Activated CD4-positive, alpha-beta T cell treated with anti-CD3 and anti-CD28 coated beads, Interleukin-2, amount 50 U/mL, for 48 hours (primary cell): ENCODE data around the gene TNFAIP8L3.

Source experiments
- DNase-seq, 2 experiments: peaks; one replicate each; pipeline ENCODE4 v3.0.0-alpha.2; 2020

Gene TNFAIP8L3

GRCh38 chr15:51114437-51115119 is 19.9 kb upstream of the TNFAIP8L3 start:
- no peak for DNase-seq

- DNase-seq = no peak
Measured at GRCh38 chr15:51112078-51112477, 17.4 kb upstream of the TNFAIP8L3 start.

GRCh38 chr15:51111061-51111460 is 16.4 kb upstream of the TNFAIP8L3 start:
- DNase-seq = no peak

GRCh38 chr15:51110171-51110570 is 15.5 kb upstream of the TNFAIP8L3 start:
- DNase-seq = no peak

DNA sequence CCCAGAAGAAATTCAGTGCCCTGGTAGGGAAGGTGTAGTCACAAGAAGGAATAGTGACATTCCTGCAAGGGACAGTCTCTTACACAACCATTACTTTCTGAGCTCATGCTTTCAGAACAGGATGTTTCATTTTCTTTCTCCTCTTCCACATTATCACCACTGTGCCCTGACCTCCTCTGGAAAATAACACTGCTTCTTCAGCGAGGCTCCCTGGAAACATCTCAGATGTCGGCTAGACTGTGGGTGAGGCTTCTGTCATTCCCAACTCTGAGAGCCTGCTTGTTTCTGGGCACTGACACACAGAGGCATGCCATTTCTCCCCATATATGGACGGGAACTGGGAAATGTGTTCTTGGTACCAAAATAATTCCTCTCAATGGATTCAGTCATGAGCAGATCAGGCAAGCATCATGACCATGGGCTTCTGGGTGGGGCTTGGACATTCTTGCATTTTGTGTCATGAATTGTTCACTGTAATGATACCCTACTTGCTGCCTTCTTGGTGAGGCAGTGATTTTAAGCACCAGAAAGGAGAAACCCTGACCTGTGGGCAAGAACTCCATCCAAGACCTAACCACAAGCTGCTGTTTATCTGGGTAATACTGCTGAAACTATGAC is 14.3 kb upstream of the TNFAIP8L3 start:
- no peak for DNase-seq

- DNase-seq = no peak
Measured at GRCh38 chr15:51107612-51108011, 12.9 kb upstream of the TNFAIP8L3 start.

DNA sequence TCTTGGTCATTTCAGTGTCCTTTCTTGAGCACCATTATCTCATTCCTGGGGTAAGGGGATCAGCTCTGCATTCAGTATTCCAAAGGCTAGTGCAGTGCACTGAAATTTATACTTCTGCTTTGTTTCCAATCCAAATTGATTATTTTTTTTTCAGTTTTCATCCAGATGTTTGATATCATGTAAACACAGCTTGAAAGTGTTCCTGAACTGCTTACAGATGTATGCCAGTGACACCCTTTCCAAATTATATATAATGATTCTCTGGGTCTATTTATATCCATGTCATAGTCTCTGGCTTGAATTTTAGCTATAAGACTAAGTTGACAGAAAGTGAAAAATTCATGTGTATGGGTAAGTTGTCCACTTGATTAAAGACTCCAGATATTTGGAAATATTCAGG is 11.8 kb upstream of the TNFAIP8L3 start:
- no peak for DNase-seq

DNA sequence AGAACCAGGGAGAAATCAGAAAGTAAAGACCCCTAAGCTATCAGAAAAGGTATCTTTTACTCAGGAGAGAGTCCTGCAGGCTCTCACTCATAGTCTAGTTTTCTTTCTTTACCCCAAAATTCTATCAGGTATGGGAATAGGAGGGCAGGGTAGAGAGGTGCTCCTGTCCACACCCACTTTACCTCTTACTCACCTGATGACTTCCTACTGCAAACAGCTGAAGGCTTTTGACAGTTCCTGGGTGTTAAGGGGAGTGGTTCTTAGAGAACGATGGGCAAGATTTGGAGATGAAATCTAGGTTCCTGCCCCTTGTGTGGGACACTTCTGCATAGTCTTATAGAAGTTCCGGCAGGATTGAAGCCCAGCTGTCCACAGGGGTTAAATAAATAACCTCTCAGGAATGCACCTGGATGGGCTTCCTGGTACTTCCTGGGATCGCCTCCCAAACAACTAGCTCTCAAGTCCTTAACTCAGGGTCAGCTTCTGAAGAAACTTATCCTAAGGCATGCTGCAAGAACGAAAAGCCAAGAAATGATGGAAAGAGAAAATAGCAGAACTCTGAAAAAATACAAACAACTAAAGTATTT is 10.8 kb upstream of the TNFAIP8L3 start:
- no peak for DNase-seq

- DNase-seq = no peak
Measured at GRCh38 chr15:51104512-51104911, 9.8 kb upstream of the TNFAIP8L3 start.

DNA sequence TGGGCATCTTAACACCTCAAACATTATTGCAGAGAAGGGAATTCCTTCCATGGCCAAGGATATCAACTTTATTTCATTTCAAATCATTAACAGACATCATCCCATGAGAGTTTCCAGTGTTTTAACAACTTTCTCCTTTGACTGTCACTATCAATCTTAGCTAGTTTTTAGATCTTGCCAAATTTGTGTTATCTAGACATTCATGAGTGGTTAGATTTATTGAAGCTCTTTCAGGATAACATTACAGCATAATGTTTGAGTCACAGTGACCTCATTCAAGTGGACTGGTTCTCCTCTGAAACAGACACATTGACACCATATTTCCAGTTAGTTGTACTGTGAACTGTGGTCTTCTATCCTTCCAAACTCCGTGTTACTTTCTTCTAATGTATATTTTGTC is 8.6 kb upstream of the TNFAIP8L3 start:
- DNase-seq = no peak

DNA sequence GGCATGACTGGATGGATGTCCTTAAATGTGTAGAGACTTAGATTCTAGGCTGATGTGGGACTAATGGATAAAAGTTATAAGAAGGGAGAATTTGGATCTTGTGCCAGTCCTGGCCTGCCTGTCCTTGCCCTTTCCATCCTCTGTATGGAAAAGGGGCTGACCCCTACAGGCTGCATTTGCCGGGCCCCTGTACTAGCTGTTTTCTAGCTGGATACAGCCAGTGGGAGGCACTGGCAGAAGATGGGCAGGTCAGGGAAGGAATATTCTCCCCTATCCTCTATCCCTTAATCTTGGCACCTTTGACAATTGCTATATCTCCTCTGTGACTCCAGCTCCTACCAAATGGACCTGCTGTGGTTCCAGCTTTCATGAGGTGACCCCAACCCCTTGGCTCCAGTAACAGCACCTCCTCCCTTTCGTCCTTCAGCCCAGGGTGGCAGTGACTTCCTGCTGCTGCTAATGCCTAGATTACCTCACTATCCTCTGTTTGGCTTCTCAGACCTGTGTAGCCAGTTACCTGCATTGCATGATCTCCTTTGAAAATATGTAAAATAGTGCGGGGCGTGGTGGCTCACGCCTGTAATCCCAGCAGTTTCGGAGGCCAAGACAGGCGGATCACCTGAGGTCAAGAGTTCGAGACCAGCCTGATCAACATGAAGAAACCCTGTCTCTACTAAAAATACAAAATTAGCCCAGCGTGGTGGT is 6.2 kb upstream of the TNFAIP8L3 start:
- no peak for DNase-seq

DNA sequence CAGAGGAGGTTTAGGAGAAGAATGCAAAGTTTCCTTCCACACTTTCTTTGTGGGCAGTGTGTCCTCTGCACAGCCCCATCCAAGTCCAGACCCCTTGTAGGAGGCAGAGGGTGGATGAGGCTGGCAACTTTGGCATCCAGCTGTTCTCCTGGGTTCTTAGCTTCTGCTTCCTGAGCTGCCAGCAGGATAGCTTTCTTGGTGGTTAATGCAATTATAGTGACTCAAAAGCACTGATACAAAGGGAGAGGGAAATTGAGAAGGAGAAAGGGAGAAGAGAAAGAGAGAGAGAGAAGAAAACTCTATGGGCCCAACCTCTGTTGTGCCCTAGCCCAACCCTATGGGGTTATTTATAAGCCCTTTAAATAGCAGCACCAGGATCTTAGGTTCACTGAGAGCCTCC is 4.5 kb upstream of the TNFAIP8L3 start:
- DNase-seq = no peak

GRCh38 chr15:51098331-51098619 is 3.6 kb upstream of the TNFAIP8L3 start:
- no peak for DNase-seq

DNA sequence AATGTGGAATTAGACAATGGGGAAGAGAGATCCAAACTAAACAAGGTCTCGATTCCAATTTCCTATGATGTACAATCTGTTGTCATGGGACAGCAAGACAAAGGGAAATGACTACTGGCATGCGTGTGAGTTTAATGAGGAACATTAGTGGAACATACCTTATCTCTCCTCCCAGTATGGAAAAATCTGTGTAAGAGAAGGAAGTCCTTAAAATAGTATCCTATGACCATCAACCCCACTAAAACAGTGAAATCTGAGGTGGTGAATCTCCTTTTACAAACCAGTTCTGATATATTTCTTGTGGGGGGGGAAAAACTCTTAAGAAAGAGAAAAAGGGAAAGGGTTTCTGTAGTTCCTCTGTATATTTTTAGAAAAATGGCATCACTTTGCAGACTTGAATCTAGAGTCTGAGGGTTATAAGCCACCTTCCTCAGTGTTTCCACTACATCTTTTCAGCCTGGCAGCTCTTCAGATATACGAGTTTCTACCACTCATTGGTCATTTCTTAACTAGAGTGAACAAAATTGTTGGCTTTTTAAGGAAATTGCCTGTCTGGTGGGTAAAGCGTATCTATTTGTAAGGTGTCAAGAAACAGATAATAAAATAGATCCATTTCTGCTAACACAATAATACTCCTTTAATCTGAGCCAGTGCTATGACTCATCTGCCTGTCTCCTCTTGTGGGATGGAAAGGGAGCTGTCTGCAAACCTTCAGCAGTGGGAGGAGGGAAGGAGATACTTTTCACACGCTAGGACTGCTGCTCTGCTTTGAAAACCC is 3.0 kb upstream of the TNFAIP8L3 start:
- no peak for DNase-seq

- DNase-seq = no peak
Measured at GRCh38 chr15:51096976-51097375, 2.3 kb upstream of the TNFAIP8L3 start.

- DNase-seq = no peak
Measured at GRCh38 chr15:51095681-51096331, 1.1 kb upstream of the TNFAIP8L3 start.

DNA sequence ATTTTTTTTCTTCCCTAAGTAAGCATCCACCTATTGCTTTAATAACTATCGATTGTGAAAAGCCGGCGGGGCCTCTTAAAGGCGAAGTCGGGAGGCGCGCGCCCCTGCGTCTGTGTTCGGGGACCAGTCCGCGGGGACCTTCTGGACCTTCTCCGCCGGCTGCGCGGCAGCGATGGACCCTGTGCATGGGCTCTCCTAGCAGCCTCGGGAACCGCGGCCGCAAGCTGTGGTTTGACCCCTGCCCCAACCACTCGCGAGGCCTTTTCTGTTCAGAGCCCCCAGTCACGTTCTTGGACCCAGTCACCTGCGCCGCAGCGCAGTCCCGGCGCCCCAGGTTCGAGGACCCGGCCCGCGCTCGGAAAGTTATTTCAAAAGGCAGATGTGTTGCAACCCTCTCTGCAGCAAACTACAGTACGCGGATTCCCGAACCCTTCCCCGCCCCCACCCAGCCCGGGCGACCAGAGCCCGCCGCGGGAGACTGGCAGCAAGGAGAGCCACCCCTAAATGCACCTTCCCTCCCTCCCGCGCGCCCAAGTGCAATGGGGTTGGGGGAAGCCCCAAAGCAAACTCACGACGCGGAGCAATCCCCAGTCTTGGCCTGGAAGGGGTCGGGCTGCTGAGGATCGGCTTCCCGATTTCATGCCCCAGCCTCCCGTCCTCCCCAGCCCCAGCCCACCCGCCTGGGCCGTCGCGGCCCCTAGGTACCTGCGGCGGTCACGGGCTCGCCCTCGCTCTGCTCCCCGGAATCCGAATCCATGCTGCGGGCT is 684 bp downstream of the TNFAIP8L3 start:
- DNase-seq = peak in 1 of 2 experiments; percentile 14

- DNase-seq = peak in 1 of 2 experiments; percentile 5
Measured at GRCh38 chr15:51093488-51093838, 1.2 kb downstream of the TNFAIP8L3 start.

- no peak for DNase-seq
Measured at GRCh38 chr15:51092480-51093040, 2.1 kb downstream of the TNFAIP8L3 start.

- no peak for DNase-seq
Measured at GRCh38 chr15:51090753-51091152, 4.0 kb downstream of the TNFAIP8L3 start.

DNA sequence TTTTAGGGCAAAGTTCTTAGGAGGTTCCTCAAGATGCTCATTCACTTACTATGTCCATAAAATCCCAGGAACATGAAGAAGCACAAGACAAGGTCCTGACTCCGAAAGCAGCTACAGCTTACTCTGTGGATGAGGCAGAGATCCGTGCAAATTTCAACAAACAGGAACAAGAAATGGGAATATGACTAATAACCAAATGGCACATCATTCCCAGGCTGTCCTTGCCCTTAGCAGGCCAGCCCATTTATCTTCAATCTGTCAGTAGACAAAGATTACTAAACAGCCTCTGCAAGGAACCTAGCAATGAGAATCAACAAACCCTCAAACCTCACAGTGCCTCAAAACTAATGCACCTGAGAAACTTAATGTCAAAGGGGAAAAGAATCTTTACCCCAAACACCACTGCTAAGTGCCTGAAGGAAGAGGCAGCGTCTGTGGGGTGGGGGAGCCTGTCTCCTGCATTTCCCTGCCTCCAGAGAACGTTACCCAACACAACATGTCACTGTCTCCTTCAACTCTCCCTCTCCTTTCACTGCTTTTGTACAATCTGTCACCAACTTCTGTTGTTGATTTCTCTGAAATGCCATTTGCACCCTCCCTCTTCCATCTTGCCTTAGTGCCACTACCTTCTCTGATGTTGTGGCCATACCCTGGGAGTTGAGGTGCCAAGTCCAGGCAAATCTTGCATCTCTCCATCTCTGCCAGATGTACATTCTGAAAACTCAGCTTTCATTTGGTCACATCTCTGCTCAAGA is 4.8 kb downstream of the TNFAIP8L3 start:
- DNase-seq = no peak
